NCI-H1105 (cell line): ENCODE measurements around the gene NAT14.
"Not testable (repeated sequence)": the region's sequence is repeated elsewhere in the genome, so short reads cannot be mapped to it uniquely, and the experiment has no call there.

Source experiments
- DNase-seq: peaks from one replicate; lab custom pipeline; 2025; lab: John Stamatoyannopoulos, UW

Gene NAT14

GRCh38 chr19:55486971-55487923 is 2.3 kb downstream of the NAT14 start:
- no peak for DNase-seq

- no peak for DNase-seq
Measured at GRCh38 chr19:55487924-55488687, 3.1 kb downstream of the NAT14 start, which contains the start of gene SSC5D. Gene SSC5D (plus strand): TSS chr19:55488436. CDS start chr19:55488590, 154 bp downstream.

- DNase-seq: no peak
Measured at GRCh38 chr19:55488986-55489710, 4.2 kb downstream of the NAT14 start.

- no peak for DNase-seq
Measured at GRCh38 chr19:55489711-55490477, 4.9 kb downstream of the NAT14 start.

GRCh38 chr19:55490478-55491432 is 5.8 kb downstream of the NAT14 start:
- DNase-seq: no peak

- no peak for DNase-seq
Measured at GRCh38 chr19:55491546-55492360, 6.8 kb downstream of the NAT14 start.

- peak; percentile 56 for DNase-seq
Measured at GRCh38 chr19:55492362-55492944, 7.5 kb downstream of the NAT14 start.

- DNase-seq: no peak
Measured at GRCh38 chr19:55493052-55493644, 8.2 kb downstream of the NAT14 start.

- DNase-seq: no peak
Measured at GRCh38 chr19:55493645-55494171, 8.7 kb downstream of the NAT14 start.

GRCh38 chr19:55494172-55494761 is 9.3 kb downstream of the NAT14 start:
- DNase-seq: no peak

- DNase-seq: no peak
Measured at GRCh38 chr19:55495646-55496349, 10.8 kb downstream of the NAT14 start.

- not testable (repeated sequence) for DNase-seq
Measured at GRCh38 chr19:55496820-55497219, 11.8 kb downstream of the NAT14 start.

- no peak for DNase-seq
Measured at GRCh38 chr19:55497763-55498162, 12.8 kb downstream of the NAT14 start.

- no peak for DNase-seq
Measured at GRCh38 chr19:55498246-55498840, 13.4 kb downstream of the NAT14 start.

- DNase-seq: no peak
Measured at GRCh38 chr19:55500368-55500952, 15.5 kb downstream of the NAT14 start.

- no peak for DNase-seq
Measured at GRCh38 chr19:55502197-55502952, 17.4 kb downstream of the NAT14 start.
